ENCODE measurements around the gene SORCS2.

GRCh38 chr4:7569810-7570783, 377.8 kb downstream of the SORCS2 start:
- TF ChIP-seq EZH2 (IDR thresholded peaks at IDR 0.05; ENCODE audit: insufficient read depth, poor library complexity, severe bottlenecking) (no peak), EZH2phosphoT487 (IDR thresholded peaks at IDR 0.05; ENCODE audit: insufficient read depth, low read depth) (no peak)

Data from GM23248 (cell line).